ENCODE measurements around the gene PAQR9.

Gene PAQR9

GRCh38 chr3:143001369-143002082, 38.1 kb upstream of the PAQR9 start, which contains the start of gene U2SURP:
U2SURP (plus strand) TSS chr3:143001570; CDS start chr3:143001629, 59 bp downstream.
- Histone ChIP-seq H3K27ac (peak within 1 kb of the TSS; percentile 91 to 96), H3K4me3 (peak within 1 kb of the TSS; percentile 83)
- peak; percentile 97 for DNase-seq (ENCODE audit: low spot score)
- TF ChIP-seq, protein P1, sequence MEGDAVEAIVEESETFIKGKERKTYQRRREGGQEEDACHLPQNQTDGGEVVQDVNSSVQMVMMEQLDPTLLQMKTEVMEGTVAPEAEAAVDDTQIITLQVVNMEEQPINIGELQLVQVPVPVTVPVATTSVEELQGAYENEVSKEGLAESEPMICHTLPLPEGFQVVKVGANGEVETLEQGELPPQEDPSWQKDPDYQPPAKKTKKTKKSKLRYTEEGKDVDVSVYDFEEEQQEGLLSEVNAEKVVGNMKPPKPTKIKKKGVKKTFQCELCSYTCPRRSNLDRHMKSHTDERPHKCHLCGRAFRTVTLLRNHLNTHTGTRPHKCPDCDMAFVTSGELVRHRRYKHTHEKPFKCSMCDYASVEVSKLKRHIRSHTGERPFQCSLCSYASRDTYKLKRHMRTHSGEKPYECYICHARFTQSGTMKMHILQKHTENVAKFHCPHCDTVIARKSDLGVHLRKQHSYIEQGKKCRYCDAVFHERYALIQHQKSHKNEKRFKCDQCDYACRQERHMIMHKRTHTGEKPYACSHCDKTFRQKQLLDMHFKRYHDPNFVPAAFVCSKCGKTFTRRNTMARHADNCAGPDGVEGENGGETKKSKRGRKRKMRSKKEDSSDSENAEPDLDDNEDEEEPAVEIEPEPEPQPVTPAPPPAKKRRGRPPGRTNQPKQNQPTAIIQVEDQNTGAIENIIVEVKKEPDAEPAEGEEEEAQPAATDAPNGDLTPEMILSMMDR (IDR thresholded peaks at IDR 0.05): no peak

GRCh38 chr3:143001034-143001368, 37.5 kb upstream of the PAQR9 start:
- H3K27ac ChIP-seq: peak overlapping the region; percentile 91 to 96
- peak overlapping the region; percentile 83 for H3K4me3 ChIP-seq
- TF ChIP-seq, protein P1 (IDR thresholded peaks at IDR 0.05): no peak
- DNase-seq (ENCODE audit: low spot score): no peak

GRCh38 chr3:143000528-143000927, 37.1 kb upstream of the PAQR9 start:
- Histone ChIP-seq H3K4me3 (peak overlapping the region; percentile 83), H3K27ac (peak overlapping the region; percentile 91 to 96)
- TF ChIP-seq, protein P1 (IDR thresholded peaks at IDR 0.05): no peak
- no peak for DNase-seq (ENCODE audit: low spot score)

GRCh38 chr3:142999881-143000280, 36.4 kb upstream of the PAQR9 start:
- peak overlapping the region; percentile 91 to 96 for H3K27ac ChIP-seq
- no peak for DNase-seq (ENCODE audit: low spot score)
- TF ChIP-seq, protein P1 (IDR thresholded peaks at IDR 0.05): no peak
- H3K4me3 ChIP-seq: peak overlapping the region; percentile 83

GRCh38 chr3:142998439-142998838, 35.0 kb upstream of the PAQR9 start:
- Histone ChIP-seq H3K4me3 (no peak overlapping the region), H3K27ac (no peak overlapping the region)
- no peak for DNase-seq (ENCODE audit: low spot score)
- TF ChIP-seq, protein P1 (IDR thresholded peaks at IDR 0.05): no peak

- Histone ChIP-seq H3K27ac (no peak overlapping the region), H3K4me3 (no peak overlapping the region)
- TF ChIP-seq, protein P1 (IDR thresholded peaks at IDR 0.05): no peak
- no peak for DNase-seq (ENCODE audit: low spot score)
Measured at GRCh38 chr3:142997330-142997729, 33.9 kb upstream of the PAQR9 start.

DNA sequence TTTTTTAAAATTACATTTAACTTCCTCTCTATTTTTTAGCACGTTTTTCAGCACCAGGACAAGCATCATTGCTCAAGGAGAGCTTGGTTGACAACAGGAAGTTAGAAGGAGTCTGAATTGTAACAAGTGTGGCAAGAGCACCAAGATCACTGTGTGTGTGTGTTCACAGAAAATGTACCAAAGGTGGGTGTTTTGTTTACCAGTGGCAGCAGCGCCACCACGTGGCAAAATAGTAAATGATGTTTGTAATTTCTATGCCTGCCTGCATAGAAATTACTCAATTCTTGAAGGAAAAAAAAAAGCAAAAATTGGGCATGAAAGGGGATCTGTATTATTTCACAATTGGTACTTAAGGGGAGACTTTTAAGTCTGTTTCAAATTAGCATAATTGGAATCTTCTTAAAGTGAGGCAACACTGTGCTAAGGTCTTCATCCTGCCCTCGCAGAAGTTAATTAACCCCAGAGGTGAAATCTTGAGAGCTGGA, 30.5 kb upstream of the PAQR9 start:
- Histone ChIP-seq H3K27ac (no peak overlapping the region), H3K4me3 (no peak overlapping the region)
- DNase-seq (ENCODE audit: low spot score): no peak
- TF ChIP-seq, protein P1 (IDR thresholded peaks at IDR 0.05): peak; percentile 44
